Suppressor macrophage treated with lipopolysaccharide for 4 hours (primary cell): ENCODE measurements around the gene LACC1.
A peak's percentile ranks its signal among the peaks of the same experiment; 100 is the strongest.

Source experiments
- DNase-seq: peaks from one replicate; pipeline ENCODE4 v3.0.0-alpha.2; 2020

Gene LACC1

DNA sequence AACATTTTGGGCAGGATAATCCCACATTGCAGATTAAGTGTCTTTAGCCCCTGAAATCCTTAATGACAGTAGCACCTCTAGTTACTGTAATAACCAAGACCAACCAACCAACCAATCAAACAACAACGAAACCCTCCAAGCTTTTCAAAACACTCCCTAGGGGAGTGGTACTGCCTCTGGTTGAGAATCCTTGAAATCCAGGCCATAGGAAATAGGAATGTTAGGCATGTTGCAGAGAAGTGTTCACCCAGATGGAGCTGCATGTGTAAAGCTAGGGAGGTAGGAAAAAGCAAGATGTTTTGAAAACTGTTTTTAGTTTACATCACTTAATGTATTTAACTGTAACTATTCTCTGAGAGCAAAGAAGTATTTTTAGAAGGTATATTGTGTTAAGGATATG is 4.5 kb downstream of the LACC1 start:
- DNase-seq = no peak

DNA sequence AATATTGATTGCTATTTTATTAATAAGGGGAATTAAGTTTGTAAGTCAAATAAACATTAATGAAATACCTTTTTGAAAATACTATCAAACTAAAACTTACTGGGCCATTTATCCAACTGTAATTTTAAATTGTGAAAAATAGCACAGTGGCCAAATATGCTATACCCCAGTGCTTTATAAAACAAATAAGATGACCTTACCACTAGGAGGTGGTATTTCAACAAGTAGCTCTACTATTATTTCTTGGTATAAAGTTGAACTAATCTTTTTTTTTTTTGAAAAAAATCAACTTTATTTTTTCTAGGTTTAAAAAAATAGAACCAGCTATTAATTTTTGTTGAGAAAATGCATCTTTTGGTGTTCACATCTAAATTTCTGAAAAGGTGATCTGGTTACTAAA is 14.7 kb downstream of the LACC1 start:
- DNase-seq = no peak

DNA sequence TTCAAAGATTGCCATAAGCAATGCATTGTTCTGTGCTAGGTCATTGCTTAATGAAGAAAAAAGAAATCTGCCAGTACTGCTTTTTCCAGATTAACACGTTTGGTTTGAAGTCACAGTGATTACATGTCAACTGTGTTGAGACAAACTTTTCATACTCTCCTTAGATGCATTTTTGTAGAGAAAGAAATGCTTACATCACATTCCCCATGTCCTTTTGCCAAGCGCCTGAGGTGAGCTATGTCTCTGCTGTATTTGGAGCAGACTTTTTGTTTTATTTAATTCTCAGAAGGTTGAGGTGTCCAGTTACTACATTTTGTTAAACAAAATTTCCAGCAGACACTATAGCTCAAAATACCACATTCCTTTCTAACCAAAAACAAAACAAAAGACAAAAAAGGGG is 16.2 kb downstream of the LACC1 start:
- no peak for DNase-seq

DNA sequence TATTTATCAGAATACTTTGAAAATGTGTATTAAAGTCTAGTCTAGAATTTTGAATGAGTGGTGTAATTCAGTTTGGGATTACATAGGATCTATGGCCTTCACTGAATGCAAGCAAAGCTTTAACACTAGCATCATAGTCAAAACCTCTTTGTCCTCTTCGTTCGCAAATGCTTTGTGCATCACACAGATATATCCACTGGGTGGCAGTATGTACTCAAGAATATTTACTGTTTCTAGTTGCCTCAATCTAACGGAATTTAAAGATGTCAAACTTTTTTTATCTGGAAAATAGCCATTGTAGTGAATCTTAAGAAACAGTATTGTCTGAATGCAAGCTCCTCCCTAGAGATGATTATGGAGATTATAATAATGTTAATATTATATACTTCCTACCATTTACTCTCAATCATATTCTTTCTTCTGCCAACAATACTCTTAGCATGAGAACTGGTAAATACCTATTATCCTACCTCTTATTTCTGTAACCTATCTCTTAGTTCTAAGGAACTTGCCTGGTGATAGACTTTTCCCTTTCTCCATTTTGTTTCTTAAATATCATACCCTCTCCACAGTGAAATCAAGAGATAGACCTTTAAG is 25.8 kb downstream of the LACC1 start:
- DNase-seq = peak; percentile 78

DNA sequence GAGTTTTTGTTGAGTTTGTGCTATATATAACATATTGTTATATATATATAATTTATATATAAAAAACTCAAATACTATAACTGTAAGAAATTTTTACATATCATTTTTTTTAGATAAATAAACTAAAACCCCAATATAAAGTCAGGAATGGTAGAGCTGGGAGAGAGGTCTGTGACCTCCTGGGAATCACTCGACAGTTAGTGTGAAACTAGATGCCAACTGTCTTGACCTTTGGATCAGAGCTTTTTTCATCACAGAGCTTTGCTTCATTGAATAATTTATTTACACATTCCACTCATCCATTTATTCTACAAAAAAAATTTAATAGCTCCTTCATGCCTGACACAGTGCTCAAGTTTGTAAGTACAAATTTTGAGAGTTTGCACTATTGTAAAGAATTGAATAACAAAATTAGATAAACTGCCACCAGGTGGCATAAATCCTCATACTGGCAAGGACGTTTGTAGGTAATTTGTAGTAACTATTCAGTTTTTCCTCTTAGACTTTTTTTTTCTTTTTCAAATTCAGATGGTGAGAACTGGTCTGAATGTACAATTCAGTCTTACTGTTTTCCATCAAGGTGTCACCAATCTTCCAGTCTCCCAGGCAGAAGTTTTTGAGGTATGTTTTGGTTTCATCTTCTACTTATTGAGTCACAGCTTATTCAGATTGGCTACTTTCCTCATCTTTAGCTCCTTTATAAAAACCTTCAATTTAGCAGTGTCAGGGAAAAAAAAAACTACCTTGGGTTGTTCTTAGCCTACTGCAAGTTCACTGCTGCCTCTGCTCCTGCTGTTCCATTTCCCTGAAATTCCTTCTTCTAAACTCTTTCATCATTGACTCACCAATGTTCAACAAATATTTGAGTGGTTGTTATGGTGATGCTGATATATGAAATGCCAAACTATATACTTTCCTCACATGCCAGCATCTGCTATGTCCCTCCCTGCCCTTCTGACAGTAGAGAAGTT is 28.7 kb downstream of the LACC1 start:
- peak; percentile 47 for DNase-seq

DNA sequence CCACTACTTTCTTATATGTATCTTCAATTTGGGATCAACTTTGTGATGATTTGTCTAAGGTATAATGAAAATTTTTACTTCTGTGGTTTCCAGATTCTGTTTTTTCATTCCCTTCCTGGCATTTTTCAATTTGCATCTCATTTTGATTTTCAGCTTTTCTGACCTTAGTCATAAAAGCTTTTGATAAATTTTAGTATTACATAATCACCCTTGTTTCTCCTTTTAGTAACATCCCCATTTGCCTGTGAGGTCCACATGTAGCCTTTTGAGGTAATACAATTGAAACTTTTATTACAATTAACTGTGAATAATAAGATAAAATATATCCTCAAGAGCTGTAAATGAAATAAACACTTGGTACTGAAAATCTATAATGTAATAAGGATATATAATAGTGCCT is 31.2 kb downstream of the LACC1 start:
- no peak for DNase-seq

DNA sequence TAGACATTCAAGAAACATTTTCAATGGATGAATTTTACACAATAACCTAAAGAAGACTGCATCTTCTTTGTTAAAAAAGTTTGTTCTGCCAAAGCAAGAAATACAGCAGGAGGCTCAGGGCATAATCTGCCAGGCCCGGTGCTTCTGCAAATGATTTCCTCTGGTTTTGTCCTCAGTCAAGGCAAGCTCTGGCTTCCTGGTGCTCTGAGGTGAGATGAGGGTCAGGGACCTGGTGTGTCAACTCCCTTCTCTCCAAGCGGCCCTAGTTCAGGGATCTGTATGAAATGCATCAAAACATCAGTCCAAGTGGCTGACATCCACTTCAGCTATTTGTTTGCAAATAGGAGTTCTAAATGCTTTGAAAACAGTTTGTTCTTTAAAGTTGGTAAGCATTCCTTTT is 31.6 kb downstream of the LACC1 start:
- no peak for DNase-seq

DNA sequence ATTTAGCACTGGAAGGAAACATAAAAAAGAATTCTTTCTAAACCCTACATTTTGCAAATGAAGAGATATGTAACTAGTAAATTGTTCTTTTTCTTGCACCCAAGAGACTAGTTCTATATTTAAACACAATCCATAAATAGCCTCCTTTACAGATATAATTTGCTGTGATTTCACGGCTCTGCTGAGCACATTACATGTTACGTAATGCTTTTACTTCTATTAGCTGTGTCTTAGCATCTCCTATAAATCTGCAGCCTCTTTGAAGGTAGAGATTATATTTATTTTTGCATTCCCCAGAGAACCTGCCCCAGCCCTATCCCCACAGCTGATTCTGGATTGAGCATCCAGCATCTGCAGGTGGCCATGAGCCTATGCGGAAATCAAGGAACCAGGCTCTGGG is 32.2 kb downstream of the LACC1 start:
- no peak for DNase-seq

DNA sequence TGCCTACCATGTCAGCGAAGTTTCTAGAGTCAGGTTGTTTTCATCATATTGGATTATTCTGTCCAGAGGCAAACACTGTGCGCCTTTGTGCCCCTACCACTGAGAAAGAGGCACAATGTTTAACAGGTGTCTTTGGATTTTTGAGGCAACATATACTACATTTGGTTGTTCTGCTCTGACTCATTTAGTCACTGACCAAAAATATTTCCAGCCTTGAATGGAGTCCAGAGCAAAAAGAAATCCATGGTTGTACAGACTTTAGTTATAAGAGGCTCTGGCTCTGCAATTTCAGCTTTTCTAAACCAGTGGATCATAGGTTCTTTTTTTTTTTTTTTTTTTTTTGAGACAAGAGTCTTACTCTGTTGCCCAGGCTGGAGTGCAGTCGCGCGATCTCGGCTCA is 35.7 kb downstream of the LACC1 start:
- DNase-seq = no peak

DNA sequence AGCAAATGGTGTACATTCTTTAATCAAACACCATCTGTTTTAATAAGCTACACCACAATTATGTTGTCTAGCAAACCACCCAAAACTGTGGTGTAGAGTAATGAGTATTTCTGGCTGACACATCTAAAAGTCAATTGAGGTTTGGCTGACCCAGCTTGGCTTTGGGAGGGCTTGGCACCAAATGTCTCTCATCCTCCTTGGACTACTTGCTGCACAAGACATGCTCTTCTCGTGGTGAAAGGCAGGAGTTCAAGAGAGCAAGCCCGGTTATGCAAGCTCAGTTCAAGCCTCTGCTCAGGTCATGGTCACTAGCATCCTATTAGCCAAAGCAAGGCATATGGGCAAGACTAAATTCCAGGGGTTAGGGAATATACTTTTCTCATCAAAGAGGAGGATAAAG is 37.1 kb downstream of the LACC1 start:
- DNase-seq = no peak

DNA sequence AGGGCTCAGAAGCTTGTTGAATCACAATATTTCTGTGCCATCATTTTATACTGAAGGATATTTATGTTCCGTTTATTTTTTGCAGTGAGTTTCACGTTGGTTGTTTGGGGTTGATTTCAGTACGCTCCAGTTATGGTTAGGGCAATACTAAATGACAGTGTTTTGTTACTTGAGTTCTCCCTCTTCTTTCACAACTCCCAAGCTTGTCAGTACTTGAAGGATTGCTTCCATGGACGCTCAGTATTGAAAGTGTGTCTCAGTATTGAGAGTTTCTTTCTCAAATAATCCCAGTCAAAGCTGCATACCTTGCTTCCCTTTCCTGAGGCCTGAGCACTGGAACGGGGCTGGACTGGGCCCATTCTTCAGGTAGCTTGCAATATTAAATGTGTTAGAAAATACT is 38.9 kb downstream of the LACC1 start:
- no peak for DNase-seq

DNA sequence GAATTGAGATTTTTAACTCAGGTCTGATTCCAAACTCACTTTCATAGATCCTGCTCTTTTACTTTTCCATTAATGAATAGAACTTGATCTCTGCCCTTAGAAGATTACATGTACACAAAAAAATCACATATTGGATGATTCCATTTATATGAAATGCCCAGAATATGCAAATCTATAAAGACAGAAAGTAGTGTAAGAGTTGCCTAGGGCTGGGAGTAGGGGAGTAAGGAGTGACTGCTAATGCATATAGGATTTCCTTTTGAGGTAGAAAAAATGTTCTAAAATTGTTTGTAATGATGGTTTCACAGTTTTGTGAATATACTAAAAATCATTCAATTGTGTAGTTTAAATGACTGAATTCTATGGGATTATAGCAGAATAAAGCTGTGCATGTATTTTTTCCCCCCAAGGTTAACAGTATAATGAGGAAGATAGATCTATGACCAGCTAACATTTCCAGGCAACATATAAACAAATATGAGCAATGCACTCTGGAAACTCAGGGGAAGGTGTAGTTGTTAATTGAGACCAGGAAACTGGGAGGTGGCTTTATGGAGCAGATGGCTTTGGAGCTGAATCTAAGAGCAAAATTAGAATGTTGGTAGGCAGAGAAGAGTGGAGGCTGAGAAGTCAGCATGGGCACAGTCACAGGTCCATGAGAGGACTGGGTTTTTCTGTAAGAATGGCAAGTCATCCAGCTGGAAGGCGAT is 41.4 kb downstream of the LACC1 start:
- no peak for DNase-seq

DNA sequence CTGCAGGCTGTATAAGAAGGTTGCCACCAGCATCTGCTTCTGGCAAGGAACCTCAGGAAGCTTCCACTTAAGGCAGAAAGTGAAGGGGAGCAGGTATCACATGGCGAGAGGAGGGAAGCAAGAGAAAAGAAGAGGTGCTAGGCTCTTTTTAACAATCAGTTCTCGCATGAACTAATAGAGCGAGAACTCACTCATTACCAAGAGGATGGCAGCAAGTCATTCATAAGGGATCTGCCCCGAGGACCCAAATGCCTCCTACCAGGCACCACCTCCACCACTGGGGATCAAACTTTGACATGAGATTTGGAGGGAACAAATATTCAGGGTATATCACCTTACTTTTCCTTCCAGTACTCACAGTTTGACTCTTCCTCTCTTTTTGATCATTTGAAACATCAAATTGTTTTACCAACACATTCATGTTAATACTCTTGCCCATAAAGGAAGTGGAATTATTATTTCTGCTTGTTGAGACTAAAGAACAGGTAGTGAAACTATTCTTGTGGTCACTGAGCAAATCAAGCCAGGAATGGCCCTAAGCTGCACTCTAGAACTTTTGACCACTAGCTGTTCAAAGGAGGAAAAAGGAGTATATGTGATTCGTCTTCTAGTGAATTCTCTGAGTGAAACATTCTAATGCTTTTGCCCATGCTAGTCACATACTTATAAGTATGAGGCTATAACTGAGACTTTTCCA is 45.0 kb downstream of the LACC1 start:
- peak; percentile 81 for DNase-seq

DNA sequence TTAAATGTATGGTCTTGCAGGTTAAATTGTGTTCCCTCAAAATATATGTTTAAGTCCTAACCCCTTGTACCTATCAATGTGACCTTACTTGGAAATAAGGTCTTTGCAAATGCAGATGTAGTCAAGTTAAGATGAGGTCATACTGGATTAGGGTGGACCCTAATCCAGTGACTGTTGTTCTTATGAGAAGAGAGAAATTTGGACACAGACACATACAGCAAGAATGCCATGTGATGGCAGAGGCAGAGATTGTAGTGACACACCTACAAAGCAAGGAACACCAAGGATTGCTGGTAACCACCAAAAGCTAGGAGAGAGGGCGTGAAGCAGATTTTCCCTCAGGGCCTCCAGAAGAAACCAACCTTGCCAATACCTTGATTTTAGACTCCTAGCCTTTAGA is 50.2 kb downstream of the LACC1 start:
- DNase-seq = no peak

DNA sequence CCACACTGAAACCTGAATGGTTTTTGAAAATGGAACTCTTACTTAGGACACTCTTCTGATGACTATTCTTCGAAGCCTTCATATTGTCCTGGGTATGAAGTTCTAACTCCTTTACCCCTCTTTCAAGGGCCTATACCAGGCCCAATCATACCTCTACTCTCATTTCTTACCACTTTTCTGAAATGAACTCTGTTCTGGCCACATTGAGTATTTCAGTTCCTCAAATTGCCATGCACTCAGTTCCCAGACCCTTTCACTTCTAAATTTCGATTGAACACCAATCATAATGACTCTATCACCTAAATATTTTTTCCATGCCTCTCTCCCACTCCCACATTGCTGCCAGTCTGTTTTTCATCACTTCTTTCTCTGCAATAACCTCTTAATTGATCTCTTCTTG is 53.7 kb downstream of the LACC1 start:
- peak; percentile 66 for DNase-seq

DNA sequence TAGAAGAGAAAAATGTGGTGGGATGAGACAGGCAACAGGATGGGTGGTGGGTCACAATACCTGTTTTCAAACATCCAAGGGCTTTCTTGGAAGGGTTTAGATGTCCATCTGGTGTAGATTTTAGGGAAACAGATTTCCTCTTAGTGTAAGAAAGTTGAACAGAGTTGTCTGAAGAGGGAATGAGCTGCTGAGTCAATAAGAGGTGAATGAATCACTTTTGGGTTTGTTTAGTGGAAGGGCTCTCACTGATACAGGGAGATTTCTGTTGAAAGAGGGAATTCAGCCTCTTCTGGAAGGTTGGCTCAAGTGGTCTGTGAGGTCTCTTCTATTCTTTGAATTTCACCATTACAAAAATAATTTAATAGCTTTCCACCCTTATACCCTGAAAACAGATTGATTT is 54.6 kb downstream of the LACC1 start:
- no peak for DNase-seq

DNA sequence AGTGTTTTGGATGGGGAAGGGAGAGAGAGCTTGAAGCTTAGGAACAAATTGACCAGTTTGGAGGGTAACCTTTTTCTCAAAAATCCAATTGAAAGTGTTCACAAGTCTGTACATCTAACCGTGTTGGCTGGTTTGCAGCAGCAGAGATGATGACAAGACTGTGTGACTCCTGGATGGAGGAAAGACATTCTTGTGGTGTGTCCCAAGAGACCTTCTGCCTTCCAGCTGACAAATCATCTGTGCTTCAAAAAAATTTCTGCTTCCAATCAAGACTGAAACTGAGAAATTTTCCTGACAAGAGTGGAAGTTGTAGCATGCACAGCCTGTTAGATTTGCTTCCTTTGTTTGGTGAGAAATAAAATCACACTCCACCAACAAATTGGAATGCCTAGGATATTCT is 56.2 kb downstream of the LACC1 start:
- no peak for DNase-seq

DNA sequence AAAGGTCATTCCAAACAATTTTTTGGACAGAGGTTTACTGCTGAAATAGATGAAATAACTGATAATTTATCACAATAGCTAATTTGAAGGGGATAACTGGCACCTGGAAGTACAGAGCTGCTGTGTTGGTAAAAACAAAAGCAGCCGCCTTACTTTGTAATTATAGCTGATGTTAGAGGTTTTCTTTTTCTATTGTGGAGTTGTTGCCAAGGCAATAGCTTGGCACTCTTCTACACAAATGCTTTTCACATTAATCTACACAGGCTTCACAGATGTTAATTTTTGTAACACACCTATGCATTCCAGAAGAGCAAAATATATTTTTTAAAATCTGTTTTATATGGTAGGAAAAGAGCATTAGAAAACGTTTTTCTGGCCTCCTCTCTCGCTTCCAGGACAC is 56.9 kb downstream of the LACC1 start:
- DNase-seq = no peak

DNA sequence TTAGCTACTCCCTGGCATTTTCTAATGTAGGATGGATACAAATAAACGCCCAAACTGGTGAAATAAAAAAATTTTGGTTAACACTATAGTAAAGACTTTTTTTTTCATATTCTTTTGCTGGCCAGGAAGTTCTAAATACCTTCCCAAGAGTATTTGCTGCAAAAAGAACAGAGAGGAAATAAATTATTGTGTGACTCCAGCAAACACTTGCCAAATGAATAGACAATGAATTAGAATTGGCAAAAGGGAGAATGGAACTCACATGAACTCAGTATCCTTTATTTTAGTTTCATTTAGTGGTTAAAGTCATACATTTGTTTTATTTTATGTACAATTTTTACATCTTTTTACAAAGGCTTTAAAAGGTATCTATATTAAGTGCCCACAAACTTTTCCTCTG is 58.1 kb downstream of the LACC1 start:
- no peak for DNase-seq

DNA sequence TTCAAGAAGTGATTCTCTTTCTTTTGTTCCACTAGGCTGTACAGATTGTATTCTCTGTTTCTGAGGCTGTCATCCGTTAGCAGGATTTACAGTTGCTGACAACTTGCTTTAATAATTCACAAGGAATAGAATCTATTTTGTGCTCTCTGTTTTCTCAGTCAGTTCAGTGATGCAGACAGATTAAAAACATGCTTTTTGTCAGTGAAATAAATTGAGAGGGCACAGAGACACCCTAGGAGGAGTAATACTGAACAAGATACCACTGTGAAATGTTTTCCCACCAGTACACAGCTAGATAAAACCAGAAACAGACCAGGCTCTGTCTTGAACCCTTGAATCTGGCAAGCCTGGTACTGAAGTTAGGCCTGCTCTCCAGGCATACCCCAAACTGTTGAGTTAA is 58.7 kb downstream of the LACC1 start:
- DNase-seq = no peak

DNA sequence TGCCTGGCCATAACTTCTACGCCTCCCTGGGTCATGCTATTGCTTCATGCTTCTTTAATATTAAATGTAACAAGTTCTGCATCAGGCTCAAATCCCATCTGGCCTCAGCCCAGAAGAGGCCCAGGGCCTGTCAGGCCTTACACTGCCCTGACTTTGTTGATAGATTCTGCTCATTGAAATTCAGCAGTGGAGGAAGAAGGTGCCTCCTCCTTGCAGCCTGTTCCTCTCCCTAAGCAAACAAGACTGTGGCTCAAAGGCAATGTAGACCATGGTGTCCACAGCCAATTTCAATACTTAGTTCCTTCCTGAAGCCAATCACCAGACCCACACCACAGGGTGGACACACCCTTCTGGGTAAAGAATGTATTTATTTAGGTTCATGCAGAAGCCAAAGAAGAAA is 59.4 kb downstream of the LACC1 start:
- no peak for DNase-seq

DNA sequence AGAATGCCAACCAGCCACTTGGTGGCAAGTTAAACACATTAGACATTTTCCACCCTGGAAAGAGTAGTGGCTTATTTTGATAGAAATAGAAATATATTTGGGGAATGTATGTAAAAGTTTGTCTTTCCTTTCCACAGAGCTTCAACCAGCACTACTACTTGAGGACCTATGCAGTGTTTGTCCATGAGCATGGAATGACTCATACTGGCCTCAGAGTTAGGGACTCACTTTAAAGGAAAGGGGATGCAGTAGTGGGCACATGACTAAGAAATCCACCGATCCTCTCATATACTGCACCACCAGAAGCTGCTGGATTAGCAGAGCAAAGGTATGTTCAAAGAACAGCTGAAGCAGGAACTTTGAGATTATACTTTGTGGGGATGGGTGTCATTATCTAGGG is 62.6 kb downstream of the LACC1 start:
- DNase-seq = no peak
